Stimulated activated CD4-positive, alpha-beta T cell treated with anti-CD3 and anti-CD28 coated beads, Interleukin-4, amount 100 ng/mL, for 24 hours (primary cell): ENCODE measurements around the gene KYAT1.

ENCODE experiments used
- DNase-seq: peaks from one replicate; pipeline ENCODE4 v3.0.0-alpha.2; 2020

Gene KYAT1

DNA sequence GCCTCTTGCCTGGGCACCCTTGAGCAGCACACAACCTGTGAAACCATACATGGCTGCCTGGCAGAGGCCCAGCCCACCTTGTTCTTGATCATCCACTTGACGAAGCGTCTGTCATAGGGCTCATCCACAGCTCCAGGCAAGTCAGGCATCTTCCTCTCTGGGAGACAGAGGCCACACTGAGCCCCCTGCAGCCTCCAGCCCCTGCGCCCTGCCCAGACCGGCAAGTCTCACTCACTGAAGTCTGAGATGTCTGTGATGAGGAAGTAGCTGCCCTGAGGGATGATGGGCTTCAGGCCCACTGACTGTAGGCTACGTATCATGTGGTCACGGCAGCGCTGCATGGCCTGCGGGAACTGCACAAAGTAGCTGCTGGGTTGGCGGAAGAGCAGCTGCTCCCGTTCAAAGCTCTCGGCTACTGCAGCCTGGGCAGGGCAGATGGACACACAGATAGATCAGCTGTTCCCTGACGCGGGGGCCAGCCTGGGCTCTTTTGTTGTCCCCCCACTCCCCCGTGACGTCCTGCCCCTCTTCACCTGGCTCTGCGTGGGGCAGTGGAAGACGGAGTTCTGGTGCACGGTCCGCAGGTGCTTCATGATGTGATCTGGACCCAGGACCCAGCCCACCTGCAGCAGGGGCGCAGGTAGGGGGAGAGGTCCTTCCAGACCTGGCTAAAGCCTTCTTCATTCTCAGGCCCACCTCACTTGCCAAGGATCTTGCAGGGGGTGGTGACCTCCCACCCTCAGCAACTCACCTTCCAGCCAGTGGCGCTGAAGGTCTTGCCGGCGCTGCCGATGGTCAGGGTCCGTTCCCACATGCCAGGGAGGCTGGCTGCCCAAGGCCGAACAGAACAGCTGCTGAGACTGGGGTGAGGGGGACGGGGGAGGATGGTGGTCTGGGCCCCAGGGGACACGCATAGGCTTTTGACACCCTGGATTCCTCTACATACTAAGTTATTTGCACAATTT is 46.2 kb downstream of the KYAT1 start:
- DNase-seq, result no peak

DNA sequence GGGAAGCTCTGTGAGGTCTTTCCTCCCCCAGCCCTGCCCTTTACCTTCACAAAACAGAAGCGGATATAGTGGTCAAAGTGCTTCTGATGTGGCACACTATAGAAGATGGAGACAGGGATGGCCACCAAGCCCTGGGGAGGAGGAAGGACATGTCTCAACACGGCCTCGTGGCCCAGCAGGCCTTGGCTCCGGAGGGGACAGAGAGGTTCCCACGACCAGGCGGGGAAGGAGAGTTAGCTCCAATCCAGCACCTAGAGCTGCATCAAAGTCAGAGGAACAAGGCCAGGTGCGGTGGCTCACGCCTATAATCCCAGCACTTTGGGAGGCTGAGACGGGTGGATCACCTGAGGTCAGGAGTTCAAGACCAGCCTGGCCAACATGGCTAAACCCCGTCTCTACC is 48.1 kb downstream of the KYAT1 start:
- no peak for DNase-seq

DNA sequence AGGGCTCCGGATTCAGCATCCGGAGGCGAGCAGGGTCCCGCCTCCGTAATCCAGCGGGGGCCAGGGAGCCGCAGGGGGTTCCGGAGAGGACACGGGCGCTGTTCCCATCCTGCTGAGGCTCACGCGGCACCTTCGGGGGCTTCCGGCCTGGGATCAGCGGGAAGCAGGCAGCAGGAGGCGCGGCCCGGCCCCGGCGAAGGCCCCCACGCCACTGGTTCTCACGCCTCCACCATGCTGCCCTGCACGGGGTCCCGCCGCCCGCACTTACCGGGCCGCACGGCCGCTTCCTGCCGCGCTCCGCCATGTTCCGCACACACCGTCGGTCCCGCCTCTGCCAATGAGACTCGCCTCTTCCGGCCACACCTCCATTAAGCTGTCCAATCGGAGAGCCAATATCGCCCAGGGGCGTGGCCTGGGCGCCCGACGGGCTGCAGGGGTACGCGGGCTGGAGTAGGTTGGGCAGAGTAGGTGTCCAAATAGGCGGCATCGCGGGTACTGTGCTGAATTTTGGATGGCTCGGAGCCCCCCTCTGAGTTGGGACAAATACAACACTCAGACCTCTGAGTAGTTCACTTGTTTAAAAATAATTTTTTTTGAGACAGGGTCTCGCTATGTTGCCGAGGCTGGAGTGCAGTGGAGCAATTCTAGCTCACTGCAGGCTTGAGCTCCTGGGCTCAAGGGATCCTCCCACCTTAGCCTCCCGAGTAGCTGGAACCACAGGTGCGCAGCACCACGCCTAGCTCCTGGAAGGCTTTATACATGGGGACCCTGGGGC is 52.1 kb downstream of the KYAT1 start, which contains the start of gene SPOUT1:
TSS of gene SPOUT1 (minus strand) at position 318 of the 775 bp plus-strand sequence. CDS start at position 304, 14 bp downstream.
- DNase-seq, result peak; percentile 95

DNA sequence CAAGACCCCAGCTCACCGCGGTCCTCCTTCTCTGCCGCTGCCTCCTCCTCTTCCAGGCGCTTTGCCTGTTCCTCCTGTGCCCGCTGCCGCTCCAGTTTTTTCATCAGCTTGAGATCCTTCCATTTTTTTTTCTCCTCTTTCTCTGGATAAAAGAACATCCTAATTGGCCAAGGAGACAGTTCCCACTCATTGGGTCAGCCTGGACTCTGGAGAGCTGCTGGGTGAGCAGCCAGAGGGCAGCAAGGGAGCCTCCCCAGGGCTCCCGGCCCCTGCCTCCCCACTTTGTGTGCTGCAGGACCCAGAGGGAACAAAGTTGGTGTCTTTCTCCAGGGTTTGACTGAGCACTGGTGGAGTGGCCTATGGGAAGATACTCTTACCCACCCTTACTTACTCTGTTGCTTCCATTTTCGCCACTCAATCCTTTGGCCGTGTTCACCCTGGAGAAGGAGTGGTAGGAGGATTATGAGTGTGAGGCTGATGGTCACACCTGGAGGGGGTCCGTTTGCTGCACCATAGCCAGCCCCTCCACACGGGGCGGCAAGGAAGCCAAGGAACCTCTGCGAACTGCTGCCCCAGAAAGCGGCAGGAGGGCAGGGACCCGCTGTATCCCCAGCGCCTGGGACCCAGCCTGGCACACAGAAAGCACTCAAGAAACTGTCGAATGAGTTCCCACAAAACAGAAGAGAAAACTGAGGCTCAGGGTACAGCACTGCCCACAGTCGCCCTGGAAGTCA is 52.9 kb downstream of the KYAT1 start:
- no peak for DNase-seq

DNA sequence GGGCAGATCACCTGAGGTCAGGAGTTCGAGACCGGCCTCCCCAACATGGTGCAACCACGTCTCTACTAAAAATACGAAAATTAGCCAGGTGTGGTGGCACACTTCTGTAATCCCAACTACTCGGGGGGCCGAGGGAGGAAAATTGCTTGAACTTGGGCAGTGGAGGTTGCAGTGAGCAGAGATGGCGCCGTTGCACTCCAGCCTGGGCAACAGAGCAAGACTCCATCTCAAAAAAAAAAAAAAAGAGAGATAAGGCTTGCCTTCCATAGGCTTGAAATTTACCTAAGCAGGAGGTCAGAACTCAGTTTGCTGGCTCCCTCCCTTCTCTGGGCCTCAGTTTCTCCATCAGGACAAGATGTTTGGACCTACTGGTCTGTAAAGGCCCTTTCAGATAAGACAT is 53.5 kb downstream of the KYAT1 start:
- no peak for DNase-seq

DNA sequence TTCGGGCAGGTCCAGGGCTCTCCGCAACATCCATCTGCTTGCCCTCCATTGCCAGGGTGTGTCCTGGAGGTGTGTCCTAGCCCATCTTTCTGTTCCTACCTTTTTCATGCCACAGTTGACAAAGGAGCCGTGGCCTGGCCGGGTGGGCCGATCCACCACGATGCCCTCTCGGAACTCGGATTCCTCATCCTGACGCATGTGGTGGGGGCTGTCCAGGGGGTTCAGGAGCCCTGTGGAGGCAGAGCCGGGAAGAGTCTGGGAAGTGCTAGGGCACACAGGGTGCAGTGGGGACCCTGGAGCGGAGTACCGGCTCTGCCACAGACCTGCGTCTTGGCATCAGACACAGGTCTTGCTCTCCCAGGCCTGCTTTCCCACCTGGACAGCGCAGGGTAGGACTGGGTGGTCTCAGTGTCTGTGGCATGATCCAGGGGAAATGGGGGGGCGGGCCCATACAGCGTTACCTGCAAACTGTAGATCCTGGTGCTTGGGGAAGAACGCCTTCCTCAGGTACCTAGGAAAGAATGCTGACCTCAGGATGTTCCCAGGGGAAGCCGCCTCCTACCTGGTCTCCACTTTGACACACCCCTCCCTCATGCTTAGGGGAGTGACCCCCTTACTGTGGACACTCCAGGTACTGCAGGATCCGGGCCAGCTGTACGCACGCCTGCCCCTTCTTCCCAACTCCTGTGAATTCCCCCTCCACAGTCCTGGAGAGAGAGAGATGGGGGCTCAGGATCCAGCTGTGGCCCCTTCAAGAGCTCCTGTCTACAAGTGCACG is 55.6 kb downstream of the KYAT1 start:
- no peak for DNase-seq

DNA sequence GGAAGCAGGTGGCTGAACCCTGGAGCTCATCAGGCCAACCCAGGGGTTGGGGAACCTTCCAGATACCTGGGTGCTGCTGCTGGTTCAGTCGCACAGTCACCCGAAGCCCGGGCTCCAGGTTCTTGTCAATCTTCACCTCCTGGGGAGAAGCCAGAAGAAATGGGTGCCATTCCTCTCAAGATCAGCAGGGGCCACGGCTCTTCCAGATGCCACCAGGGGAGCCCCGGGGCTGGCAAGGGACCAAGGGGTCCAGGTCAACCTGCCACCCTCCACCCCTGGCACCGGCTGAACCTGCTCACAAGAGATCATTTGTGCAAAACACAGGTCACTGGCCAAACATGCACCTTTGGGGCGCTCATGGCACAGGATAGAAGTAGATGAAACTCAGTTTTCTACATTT is 56.8 kb downstream of the KYAT1 start:
- DNase-seq, result no peak

DNA sequence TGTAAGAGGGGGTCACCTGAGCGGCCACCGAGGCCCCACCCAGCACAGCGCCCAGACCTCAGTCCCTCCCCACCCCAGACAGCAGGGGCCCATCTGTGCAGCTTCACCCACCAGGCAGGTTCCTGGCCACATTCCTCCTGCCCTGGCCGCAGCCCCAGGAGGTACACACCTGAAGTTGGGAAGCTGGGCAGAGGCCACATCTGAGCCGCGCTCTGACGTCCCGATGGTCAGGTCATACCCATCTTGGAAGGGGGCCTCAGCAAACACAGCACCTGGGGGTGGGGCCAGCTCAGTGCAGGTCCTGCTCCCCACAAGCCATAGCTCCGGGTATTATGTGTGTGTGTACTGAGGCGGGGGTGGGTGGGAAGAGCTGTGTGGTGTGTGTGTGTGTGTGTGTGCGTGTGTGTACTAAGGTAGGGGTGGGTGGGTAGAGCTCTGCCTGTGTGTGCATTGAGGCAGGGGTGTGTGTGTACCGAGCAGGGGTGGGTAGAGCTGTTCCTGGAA is 57.8 kb downstream of the KYAT1 start:
- no peak for DNase-seq

DNA sequence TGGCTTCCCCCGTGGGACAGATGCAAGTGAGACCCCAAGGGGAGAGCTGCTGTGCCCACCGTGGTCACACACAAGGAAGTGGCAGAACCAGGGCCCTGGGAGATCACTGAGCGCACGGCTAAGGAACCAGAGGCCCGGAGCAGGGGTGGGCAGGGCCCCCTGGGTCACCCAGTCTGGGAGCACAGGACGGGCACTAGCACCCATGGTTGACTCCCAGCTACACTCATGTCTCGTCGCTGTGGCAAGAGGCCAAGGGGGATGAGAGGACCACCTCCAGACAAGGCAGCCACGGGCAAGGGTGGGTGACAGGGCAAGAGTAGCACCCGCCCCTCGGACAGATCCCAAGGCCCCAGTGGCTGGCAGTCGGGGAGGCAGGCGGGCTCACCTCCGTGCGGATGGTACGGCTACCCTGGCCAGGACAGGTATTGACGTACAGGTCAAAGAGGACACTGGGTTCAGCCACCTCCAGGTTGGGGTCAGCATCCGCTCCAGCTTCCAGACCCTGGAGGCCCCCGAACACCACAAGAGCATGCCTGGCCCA is 58.3 kb downstream of the KYAT1 start:
- DNase-seq, result no peak

DNA sequence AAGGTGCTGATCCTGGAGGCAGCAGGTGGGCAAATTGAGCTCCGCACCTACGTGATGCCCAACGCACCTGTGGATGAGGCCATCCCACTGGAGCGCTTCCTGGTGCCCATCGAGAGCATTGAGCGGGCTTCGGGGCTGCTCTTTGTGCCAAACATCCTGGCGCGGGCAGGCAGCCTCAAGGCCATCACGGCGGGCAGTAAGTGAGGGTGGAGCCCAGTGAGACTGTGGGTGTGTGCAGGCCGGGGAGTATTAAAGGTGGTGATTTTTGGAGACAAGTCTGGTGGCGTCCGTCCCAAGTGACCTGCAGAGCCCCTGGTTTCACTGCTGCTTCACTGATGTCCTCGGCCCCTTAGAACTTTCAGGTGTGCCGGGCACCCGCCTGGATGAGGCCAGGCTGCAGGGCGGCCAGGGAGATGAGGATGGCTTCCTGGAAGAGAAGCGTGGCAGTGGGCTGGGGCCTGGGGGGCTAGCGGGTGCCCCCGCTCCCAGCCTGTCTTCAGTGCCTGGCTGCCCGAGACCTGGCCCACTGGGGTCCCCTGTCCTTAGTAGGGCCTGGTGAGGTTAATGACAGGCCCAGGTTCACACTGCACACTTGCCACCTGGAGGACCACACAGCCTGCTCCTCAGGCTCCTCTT is 59.2 kb downstream of the KYAT1 start:
- no peak for DNase-seq

DNA sequence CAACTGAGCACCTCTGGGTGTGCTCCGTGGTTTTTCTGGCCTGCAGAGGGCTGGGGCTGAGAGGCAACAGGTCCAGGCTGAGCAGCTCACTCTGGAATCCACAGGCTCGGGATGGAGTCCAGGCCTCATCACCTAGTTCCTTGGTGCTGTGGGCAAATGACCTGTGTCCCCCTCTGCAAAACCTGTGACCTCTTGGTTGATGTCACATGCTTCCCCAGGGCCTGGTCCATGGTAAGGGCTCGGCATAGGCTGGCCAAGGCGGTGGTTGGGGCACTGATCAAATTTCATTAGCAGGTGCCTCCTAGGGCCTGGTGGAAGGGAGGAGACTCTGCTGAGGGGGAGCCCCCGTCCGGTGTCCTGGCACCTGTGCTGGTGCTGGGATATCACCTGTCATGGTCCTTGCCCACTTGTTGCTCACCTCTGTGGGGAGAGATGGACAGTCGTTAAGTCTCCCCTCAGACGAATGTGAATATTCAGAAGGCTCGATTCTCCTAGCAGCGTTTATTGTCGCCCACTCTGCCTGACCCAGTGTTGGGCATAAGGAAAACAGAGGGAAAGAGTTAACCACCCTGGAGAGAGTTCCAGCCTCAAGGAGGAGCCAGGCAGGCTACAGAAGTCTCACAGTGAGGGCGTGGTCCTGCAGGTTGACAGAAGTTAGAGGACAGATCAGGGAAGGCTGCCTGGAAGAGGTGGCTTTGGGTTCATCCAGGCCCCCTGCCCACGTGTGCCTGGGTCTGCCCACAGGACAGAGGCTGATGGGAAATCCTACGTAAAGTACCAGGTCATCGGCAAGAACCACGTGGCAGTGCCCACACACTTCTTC is 60.0 kb downstream of the KYAT1 start:
- DNase-seq, result no peak

DNA sequence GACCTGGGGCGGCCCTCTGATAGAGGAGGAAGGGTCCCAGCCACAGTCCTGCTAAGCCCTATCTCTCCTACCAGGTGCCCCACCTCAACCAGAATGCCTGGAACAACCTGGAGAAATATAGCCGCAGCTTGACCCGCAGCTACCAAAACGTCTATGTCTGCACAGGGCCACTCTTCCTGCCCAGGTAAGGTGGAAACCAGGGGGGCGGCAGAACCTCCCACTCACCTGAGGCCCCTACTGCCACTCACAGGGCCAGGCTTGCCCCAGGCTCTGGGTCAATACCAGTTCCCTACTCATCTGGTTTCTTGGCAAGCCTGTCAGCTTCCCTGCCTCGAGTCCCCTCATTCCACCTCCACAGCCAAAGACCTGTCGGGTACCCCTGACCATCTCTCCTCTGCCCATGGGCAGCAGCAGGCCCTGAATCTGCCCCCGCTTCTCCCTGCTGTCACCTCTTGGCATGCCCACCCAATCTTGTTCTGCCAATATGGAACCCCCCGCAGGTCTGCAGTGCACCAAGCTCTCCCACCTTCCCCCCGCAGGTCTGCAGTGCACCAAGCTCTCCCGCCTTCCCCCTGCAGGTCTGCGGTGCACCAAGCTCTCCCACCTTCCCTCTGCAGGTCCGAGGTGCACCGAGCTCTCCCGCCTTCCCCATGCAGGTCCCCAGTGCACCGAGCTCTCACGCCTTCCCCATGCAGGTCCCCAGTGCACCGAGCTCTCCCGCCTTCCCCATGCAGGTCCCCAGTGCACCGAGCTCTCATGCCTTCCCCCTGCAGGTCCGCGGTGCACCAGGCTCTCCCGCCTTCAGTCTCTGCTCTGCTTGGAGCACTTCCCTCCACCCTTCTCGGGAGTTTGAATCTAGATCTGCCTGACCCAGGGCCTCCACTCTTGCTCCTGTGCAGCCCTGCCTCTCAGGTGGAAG is 60.8 kb downstream of the KYAT1 start:
- no peak for DNase-seq

DNA sequence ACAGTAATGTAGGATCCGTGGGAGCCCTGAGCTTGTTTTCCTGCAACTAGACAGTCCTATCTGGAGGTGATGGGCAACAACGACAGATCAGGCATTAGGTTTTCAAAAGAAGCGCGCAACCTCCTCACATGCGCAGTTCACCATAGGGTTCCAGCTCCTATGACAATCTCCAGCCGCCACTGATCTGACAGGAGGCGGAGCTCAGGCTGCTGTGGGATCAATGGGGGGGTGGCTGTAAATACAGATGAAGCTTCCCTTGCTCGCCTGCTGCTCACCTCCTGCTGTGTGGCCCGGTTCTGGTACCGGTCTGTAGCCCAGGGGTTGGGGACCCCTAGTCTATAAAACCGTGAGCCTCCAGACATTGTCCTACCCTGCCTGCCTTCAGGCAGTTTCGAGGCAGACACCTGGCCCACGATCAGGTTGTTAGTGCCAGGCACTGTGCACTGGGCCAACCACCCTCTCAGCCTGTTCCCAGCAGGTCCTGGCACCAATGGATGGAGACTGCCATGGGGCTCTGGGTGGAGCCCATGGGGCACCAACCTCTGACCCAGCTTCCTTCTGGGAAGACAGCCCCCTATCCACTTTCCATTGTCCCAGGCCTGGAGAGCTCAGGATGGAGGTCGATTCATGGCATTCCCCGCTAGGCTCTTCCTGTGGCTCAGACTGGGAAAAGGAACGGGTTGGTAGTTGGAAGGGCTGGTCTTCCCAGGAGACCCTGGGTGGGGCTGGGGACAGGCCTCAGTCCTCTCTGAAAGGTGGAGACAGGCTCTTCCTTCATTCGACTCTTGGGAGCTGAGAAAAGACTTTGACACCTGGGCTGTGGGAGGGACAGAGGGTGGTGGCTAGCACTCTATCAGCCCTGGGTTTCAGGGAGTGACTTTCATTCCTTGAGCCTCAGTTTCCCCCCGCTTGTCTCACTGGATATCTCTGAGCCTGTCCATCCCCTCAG is 61.8 kb downstream of the KYAT1 start:
- no peak for DNase-seq

DNA sequence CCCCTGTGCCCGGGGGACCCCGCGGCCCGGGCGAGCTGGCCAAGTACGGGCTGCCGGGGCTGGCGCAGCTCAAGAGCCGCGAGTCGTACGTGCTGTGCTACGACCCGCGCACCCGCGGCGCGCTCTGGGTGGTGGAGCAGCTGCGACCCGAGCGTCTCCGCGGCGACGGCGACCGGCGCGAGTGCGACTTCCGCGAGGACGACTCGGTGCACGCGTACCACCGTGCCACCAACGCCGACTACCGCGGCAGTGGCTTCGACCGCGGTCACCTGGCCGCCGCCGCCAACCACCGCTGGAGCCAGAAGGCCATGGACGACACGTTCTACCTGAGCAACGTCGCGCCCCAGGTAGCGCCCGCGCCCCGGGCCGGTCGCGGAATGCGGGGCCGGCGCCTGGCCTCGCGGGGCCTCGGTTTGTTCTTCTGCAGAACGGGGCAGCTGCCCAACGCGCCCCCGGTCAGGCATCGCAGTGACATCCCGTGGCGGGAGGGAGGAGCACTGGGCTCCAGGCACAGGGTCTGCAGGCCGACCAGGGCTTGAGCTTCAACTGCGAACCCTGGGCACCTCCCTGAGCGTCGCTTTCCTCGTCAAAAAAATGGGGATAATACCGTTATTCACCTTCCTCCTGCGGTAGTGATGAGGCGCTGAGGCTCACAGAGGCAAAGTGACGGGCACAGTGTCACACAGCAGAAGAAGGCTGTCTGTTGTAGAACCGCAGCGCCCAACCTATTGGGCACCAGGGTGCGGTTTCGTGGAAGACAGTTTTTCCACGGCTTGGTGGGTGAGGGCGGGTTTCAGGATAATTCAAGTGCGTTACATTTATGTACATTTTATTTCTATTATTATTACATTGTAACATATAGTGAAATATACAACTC is 62.7 kb downstream of the KYAT1 start:
- DNase-seq, result peak; percentile 45

DNA sequence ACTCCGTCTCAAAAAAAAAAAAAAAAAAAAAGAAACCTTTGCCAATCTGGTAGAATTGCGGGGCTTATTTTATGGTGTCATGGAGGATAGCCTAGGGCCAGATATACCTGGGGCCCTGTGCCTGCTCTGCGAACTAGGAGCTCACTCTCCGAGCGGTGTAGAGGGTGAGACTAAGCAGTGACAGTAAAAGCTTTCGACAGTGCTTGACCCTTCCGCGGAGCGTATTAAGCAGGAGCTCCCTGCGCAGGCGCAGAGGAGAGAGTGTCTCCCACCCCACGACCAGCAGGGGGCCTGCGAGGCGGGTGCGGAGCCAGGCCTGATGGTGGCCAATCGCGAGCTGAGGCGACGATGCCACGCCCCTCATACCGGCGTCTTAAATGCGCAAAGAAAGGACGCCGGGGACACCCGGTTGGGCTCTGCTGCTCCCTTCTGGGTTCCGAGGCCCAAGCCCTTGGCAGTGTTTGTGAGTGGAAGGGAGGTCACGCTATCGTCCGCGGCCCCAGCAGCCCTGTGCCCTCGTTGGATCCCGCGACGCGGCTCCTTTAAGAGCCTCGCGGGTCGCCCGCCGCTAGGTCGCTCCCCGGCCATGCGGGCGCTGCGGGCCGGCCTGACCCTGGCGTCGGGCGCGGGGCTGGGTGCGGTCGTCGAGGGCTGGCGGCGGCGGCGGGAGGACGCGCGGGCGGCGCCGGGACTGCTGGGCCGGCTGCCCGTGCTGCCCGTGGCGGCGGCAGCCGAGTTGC is 63.5 kb downstream of the KYAT1 start, which contains the start of gene ENDOG:
TSS of gene ENDOG (plus strand) at position 402 of the 740 bp plus-strand sequence. CDS start at position 587, 185 bp downstream.
- DNase-seq, result peak; percentile 98

DNA sequence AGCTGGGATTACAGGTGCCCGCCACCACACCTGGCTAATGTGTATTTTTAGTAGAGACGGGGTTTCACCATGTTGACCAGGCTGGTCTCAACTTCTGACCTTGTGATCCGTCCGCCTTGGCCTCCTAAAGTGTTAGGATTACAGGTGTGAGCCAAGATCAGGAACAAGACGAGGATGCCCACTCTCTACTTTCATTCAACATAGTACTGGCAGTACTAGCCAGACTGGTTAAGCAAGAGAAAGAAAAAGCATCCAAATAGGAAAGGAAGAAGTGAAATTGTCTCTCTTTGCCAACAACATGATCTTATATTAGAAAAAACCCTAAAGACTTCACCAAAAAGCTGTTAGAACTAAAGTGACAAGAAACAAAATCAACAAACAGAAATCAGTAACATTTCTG is 70.9 kb downstream of the KYAT1 start:
- DNase-seq, result no peak
